HCT116 (cell line): ENCODE data around the gene CGNL1. TPM values are rescaled to one million over a fixed set of nuclear protein-coding genes. Genes with fewer than 3 reads are reported as not detected.

Experiments used
- ATAC-seq: fragments of 200-7000 bp; cut with Tn5 transposase; 2 replicates; pipeline ENCODE4 v1.9.1; 2020; ENCODE audit warnings: mild to moderate bottlenecking, moderate library complexity
- BruUV-seq: library from RNA; stranded (reverse); fragments of 400-500 nt; replicated peaks from 2 replicates; lab custom pipeline; 2021; lab: Mats Ljungman, UMichigan
- CTCF ChIA-PET: fragments of 300-600 bp; sonication (Branson Sonifier 250); formaldehyde crosslinking; loops from one replicate; lab custom pipeline; 2021; ENCODE audit warnings: antibody characterized with exemption; lab: Charles Lee
- POLR2A ChIA-PET: fragments of 300-600, 350-600 bp; sonication (Branson Sonifier 250); formaldehyde crosslinking; loops from one replicate; lab custom pipeline; 2021; ENCODE audit warnings: antibody characterized with exemption; lab: Charles Lee
- RAD21 ChIA-PET, 2 experiments: fragments of 300-600 bp; sonication (Branson Sonifier 250); formaldehyde crosslinking; loops; one replicate each; lab custom pipeline; 2023; ENCODE audit warnings: low total read pairs in 2 of 2; ENCODE audit not compliant: uncharacterized antibody in 2 of 2, unreplicated experiment in 2 of 2, low non-redundant PET in 1 of 2; lab: Charles Lee
- DNase-seq: peaks from one replicate; pipeline ENCODE4 v3.0.0-alpha.2; 2010; ENCODE audit warnings: low read depth, low spot score
- H2AFZ ChIP-seq: fragments of 200-600 bp; shearing (Covaris generic), sonication (generic); 2 replicates; pipeline ENCODE4 v1.6.1; 2017; ENCODE audit warnings: low read depth, mixed run types, mixed read lengths, antibody characterized with exemption, low read length; ENCODE audit not compliant: poor library complexity, severe bottlenecking
- H3K27ac ChIP-seq: 2 replicates; pipeline ENCODE4 v1.5.1; 2012; ENCODE audit warnings: low read depth, low read length
- H3K27me3 ChIP-seq: fragments of 200-600 bp; sonication (generic); 2 replicates; pipeline ENCODE4 v1.6.1; 2016; ENCODE audit warnings: mixed run types, low read length, mixed read lengths; ENCODE audit not compliant: insufficient read depth
- H3K36me3 ChIP-seq, 2 experiments: fragments of 200-500 bp in 1 of 2; fragments of 200-600 bp in 1 of 2; sonication (Bioruptor generic) in 1 of 2; sonication (generic) in 1 of 2; 2 replicates each; pipeline versions ENCODE4 v1.5.1 to v1.6.1; 2014 to 2016; ENCODE audit warnings: low read length in 2 of 2, inconsistent platforms in 1 of 2, mixed read lengths in 1 of 2, mixed run types in 1 of 2; ENCODE audit not compliant: insufficient read depth in 2 of 2, control insufficient read depth in 1 of 2
- H3K4me1 ChIP-seq, 2 experiments: fragments of 200-600 bp in 1 of 2; sonication (generic) in 1 of 2; 2 replicates each; pipeline versions ENCODE4 v1.5.1 to v1.6.1; 2012 to 2017; ENCODE audit warnings: low read length in 2 of 2, inconsistent platforms in 1 of 2, mild to moderate bottlenecking in 1 of 2, mixed read lengths in 1 of 2, mixed run types in 1 of 2, moderate library complexity in 1 of 2; ENCODE audit not compliant: insufficient read depth in 2 of 2, control insufficient read depth in 1 of 2
- H3K4me2 ChIP-seq: fragments of 200-600 bp; sonication (generic); 2 replicates; pipeline ENCODE4 v1.6.1; 2017; ENCODE audit warnings: mixed run types, low read length, mixed read lengths
- H3K4me3 ChIP-seq, 2 experiments: fragments of 200-600 bp in 1 of 2; sonication (generic) in 1 of 2; replicated peaks in 1 of 2; 2 replicates each; pipeline ENCODE4 v1.5.1; 2011 to 2016; ENCODE audit warnings: low read length in 2 of 2, control low read depth in 1 of 2, low read depth in 1 of 2, mild to moderate bottlenecking in 1 of 2, mixed read lengths in 1 of 2, mixed run types in 1 of 2
- H3K79me2 ChIP-seq: fragments of 200-600 bp; sonication (generic); 2 replicates; pipeline ENCODE4 v1.6.1; 2017; ENCODE audit warnings: mild to moderate bottlenecking, mixed run types, low read length, moderate library complexity, mixed read lengths; ENCODE audit not compliant: insufficient read depth
- H3K9ac ChIP-seq: fragments of 200-600 bp; sonication (generic); 2 replicates; pipeline ENCODE4 v1.6.1; 2016; ENCODE audit warnings: low read length, mixed read lengths
- H3K9me2 ChIP-seq: fragments of 200-600 bp; sonication (generic), shearing (Covaris generic); 2 replicates; pipeline ENCODE4 v1.6.1; 2017; ENCODE audit warnings: mixed run types, mild to moderate bottlenecking, moderate library complexity; ENCODE audit not compliant: insufficient read depth
- H3K9me3 ChIP-seq, 2 experiments: fragments of 200-500 bp in 1 of 2; fragments of 200-600 bp in 1 of 2; sonication (Bioruptor generic) in 1 of 2; sonication (generic) in 1 of 2; 2 replicates each; pipeline ENCODE4 v1.6.1; 2014 to 2017; ENCODE audit warnings: low read length in 2 of 2, mixed read lengths in 2 of 2, inconsistent platforms in 1 of 2, low read depth in 1 of 2, mild to moderate bottlenecking in 1 of 2, mixed run types in 1 of 2, moderate library complexity in 1 of 2; ENCODE audit not compliant: control insufficient read depth in 1 of 2, insufficient read depth in 1 of 2
- H4K20me1 ChIP-seq: fragments of 200-600 bp; sonication (generic), shearing (Covaris generic); 2 replicates; pipeline ENCODE4 v1.6.1; 2017; ENCODE audit warnings: mixed run types, mild to moderate bottlenecking, moderate library complexity; ENCODE audit not compliant: insufficient read depth
- CBX3 ChIP-seq: IDR thresholded peaks from 2 replicates; pipeline ENCODE4 v1.6.1; 2012; ENCODE audit warnings: low read depth
- CEBPB ChIP-seq: IDR thresholded peaks from 2 replicates; pipeline ENCODE4 v1.6.1; 2012; ENCODE audit warnings: low read depth
- EGR1 ChIP-seq: IDR thresholded peaks from 2 replicates; pipeline ENCODE4 v1.6.1; 2012; ENCODE audit warnings: low read depth
- EZH2 ChIP-seq: fragments of 200-600 bp; sonication (generic); IDR thresholded peaks from 2 replicates; pipeline ENCODE4 v1.6.1; 2017; ENCODE audit warnings: antibody characterized with exemption, mixed run types
- EZH2phosphoT487 ChIP-seq: fragments of 200-600 bp; IDR thresholded peaks from 2 replicates; pipeline ENCODE4 v1.6.1; 2018; ENCODE audit warnings: antibody characterized with exemption, borderline replicate concordance
- FOSL1 ChIP-seq: IDR thresholded peaks from 2 replicates; pipeline ENCODE4 v1.6.1; 2012; ENCODE audit warnings: low read depth
- JUND ChIP-seq: IDR thresholded peaks from 2 replicates; pipeline ENCODE4 v1.6.1; 2012
- POLR2AphosphoS5 ChIP-seq: IDR thresholded peaks from 2 replicates; pipeline ENCODE4 v1.6.1; 2011; ENCODE audit warnings: mild to moderate bottlenecking, low read depth, low read length, moderate library complexity
- RAD21 ChIP-seq: IDR thresholded peaks from 2 replicates; pipeline ENCODE4 v1.6.1; 2012; ENCODE audit warnings: low read depth, mild to moderate bottlenecking
- SP1 ChIP-seq: IDR thresholded peaks from 2 replicates; pipeline ENCODE4 v1.6.1; 2012; ENCODE audit warnings: low read depth
- SRF ChIP-seq: IDR thresholded peaks from 2 replicates; pipeline ENCODE4 v1.6.1; 2012; ENCODE audit warnings: low read depth
- TCF7L2 ChIP-seq: IDR thresholded peaks from 2 replicates; pipeline ENCODE4 v1.7.0; 2011; ENCODE audit warnings: borderline replicate concordance, inconsistent platforms; ENCODE audit not compliant: insufficient read depth, insufficient read length; ENCODE audit errors: extremely low read depth
- YY1 ChIP-seq: IDR thresholded peaks from 2 replicates; pipeline ENCODE4 v1.6.1; 2011; ENCODE audit warnings: low read length, low read depth, moderate library complexity, mild to moderate bottlenecking; ENCODE audit not compliant: insufficient replicate concordance; ENCODE audit errors: extremely low read depth
- ZFX ChIP-seq: fragments of 450-650 bp; IDR thresholded peaks from 2 replicates; pipeline ENCODE4 v1.6.1; 2017
- intact Hi-C: fragments of 100-400 bp; cut with micrococcal nuclease; formaldehyde crosslinking; loops from 2 replicates; pipeline ENCODE4 v1.10.0; 2022
- total RNA-seq: library from RNA; stranded (reverse); gene quantifications from one replicate; pipeline ENCODE4 v1.2.1, GENCODE V29; 2021; ENCODE audit not compliant: unreplicated experiment
- TF ChIP-seq, protein P1 (sequence below): IDR thresholded peaks from 2 replicates; pipeline ENCODE4 v1.6.1; 2012
- TF ChIP-seq, protein P2 (sequence below): IDR thresholded peaks from 2 replicates; pipeline ENCODE4 v1.6.1; 2012
- TF ChIP-seq, protein P3 (sequence below): IDR thresholded peaks from 2 replicates; pipeline ENCODE4 v1.6.1; 2012; ENCODE audit warnings: low read depth
- TF ChIP-seq, protein P4 (sequence below), 3 experiments: fragments of 200-600 bp in 1 of 3; sonication (generic) in 1 of 3; IDR thresholded peaks in 2 of 3; conservative IDR thresholded peaks in 1 of 3; 2 replicates each; pipeline ENCODE4 v1.5.1; 2012 to 2017; ENCODE audit warnings: low read depth in 2 of 3, low read length in 2 of 3, antibody characterized with exemption in 1 of 3, borderline replicate concordance in 1 of 3, control low read depth in 1 of 3, mild to moderate bottlenecking in 1 of 3, mixed read lengths in 1 of 3, mixed run types in 1 of 3, moderate library complexity in 1 of 3; ENCODE audit not compliant: insufficient read depth in 1 of 3
- TF ChIP-seq, protein P5 (sequence below): IDR thresholded peaks from 2 replicates; pipeline ENCODE4 v1.6.1; 2011; ENCODE audit warnings: mild to moderate bottlenecking, low read length, moderate library complexity; ENCODE audit not compliant: insufficient replicate concordance; ENCODE audit errors: extremely low read depth

CGNL1 gene
- total RNA-seq, 1 experiment from 2014 or later, result 2.2 TPM

DNA sequence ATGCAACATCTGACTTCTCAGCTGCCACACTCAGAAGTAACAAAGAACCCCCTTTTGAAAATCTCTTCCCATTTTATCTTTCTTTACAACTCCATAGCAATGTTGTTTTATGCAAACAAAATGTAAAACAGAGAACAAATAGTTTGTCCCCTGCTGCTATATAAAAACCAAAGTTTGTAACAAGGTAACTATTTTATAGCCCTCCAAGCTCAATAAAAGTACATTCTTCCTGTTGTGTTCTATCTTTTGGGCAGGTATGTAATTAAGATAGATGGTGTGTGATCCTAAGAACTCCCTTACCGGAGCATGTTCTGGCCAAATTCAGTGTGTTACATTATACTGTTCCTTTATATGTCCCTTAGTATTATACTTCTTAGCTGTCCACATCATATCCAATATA lies 12.6 kb upstream of the CGNL1 start:
- Histone ChIP-seq H3K9ac (no peak overlapping the region), H3K9me2 (no peaks in the 10 kb centered on the region), H3K9me3 (no peaks in the 10 kb centered on the region), H3K36me3 (no peaks in the 10 kb centered on the region), H3K4me3 (no peak overlapping the region), H3K27me3 (no peaks in the 10 kb centered on the region), H3K79me2 (no peaks in the 10 kb centered on the region), H3K4me1 (no peaks in the 10 kb centered on the region), H3K4me2 (no peak overlapping the region), H4K20me1 (no peaks in the 10 kb centered on the region), H2AFZ (no peak overlapping the region), H3K27ac (no peak overlapping the region)
- ChIA-PET CTCF (interaction anchor here (1.7 to 2.5 kb wide), 2 partner anchors 9 to 23 kb away, joined by 4 to 8 read pairs; no protein-coding TSS in a partner anchor), RAD21 (no interaction called here), POLR2A (no interaction called here)
- intact Hi-C loops, result no loop called here
- TF ChIP-seq EZH2, result no peak
- no peak for TF ChIP-seq RAD21
- TF ChIP-seq YY1, result no peak
- TF ChIP-seq SRF, result no peak
- TF ChIP-seq EZH2phosphoT487, result no peak
- no peak for TF ChIP-seq FOSL1
- TF ChIP-seq ZFX, result no peak
- no peak for TF ChIP-seq CEBPB
- TF ChIP-seq SP1, result no peak
- TF ChIP-seq JUND, result no peak
- no peak for TF ChIP-seq TCF7L2
- TF ChIP-seq, protein P1, sequence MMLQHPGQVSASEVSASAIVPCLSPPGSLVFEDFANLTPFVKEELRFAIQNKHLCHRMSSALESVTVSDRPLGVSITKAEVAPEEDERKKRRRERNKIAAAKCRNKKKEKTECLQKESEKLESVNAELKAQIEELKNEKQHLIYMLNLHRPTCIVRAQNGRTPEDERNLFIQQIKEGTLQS, result no peak
- TF ChIP-seq, protein P2, sequence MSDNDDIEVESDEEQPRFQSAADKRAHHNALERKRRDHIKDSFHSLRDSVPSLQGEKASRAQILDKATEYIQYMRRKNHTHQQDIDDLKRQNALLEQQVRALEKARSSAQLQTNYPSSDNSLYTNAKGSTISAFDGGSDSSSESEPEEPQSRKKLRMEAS, result no peak
- TF ChIP-seq, protein P3, sequence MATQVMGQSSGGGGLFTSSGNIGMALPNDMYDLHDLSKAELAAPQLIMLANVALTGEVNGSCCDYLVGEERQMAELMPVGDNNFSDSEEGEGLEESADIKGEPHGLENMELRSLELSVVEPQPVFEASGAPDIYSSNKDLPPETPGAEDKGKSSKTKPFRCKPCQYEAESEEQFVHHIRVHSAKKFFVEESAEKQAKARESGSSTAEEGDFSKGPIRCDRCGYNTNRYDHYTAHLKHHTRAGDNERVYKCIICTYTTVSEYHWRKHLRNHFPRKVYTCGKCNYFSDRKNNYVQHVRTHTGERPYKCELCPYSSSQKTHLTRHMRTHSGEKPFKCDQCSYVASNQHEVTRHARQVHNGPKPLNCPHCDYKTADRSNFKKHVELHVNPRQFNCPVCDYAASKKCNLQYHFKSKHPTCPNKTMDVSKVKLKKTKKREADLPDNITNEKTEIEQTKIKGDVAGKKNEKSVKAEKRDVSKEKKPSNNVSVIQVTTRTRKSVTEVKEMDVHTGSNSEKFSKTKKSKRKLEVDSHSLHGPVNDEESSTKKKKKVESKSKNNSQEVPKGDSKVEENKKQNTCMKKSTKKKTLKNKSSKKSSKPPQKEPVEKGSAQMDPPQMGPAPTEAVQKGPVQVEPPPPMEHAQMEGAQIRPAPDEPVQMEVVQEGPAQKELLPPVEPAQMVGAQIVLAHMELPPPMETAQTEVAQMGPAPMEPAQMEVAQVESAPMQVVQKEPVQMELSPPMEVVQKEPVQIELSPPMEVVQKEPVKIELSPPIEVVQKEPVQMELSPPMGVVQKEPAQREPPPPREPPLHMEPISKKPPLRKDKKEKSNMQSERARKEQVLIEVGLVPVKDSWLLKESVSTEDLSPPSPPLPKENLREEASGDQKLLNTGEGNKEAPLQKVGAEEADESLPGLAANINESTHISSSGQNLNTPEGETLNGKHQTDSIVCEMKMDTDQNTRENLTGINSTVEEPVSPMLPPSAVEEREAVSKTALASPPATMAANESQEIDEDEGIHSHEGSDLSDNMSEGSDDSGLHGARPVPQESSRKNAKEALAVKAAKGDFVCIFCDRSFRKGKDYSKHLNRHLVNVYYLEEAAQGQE, result no peak
- TF ChIP-seq EGR1, result no peak
- TF ChIP-seq POLR2AphosphoS5, result no peak
- TF ChIP-seq, protein P4, sequence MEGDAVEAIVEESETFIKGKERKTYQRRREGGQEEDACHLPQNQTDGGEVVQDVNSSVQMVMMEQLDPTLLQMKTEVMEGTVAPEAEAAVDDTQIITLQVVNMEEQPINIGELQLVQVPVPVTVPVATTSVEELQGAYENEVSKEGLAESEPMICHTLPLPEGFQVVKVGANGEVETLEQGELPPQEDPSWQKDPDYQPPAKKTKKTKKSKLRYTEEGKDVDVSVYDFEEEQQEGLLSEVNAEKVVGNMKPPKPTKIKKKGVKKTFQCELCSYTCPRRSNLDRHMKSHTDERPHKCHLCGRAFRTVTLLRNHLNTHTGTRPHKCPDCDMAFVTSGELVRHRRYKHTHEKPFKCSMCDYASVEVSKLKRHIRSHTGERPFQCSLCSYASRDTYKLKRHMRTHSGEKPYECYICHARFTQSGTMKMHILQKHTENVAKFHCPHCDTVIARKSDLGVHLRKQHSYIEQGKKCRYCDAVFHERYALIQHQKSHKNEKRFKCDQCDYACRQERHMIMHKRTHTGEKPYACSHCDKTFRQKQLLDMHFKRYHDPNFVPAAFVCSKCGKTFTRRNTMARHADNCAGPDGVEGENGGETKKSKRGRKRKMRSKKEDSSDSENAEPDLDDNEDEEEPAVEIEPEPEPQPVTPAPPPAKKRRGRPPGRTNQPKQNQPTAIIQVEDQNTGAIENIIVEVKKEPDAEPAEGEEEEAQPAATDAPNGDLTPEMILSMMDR (IDR thresholded peaks at IDR 0.05 in 2 of 3, conservative IDR thresholded peaks at IDR 0.05 in 1 of 3; ENCODE audit: borderline replicate concordance in 1 of 3, insufficient read depth in 1 of 3, low read depth in 2 of 3, low read length in 2 of 3), result no peak
- TF ChIP-seq, protein P5, sequence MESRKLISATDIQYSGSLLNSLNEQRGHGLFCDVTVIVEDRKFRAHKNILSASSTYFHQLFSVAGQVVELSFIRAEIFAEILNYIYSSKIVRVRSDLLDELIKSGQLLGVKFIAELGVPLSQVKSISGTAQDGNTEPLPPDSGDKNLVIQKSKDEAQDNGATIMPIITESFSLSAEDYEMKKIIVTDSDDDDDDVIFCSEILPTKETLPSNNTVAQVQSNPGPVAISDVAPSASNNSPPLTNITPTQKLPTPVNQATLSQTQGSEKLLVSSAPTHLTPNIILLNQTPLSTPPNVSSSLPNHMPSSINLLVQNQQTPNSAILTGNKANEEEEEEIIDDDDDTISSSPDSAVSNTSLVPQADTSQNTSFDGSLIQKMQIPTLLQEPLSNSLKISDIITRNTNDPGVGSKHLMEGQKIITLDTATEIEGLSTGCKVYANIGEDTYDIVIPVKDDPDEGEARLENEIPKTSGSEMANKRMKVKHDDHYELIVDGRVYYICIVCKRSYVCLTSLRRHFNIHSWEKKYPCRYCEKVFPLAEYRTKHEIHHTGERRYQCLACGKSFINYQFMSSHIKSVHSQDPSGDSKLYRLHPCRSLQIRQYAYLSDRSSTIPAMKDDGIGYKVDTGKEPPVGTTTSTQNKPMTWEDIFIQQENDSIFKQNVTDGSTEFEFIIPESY, result no peak
- no peak for TF ChIP-seq CBX3
- no TSS peak for BruUV-seq
- DNase-seq (no peak), ATAC-seq (no peak)
